Smooth muscle cell (in vitro differentiated cells): Measurements from ENCODE around the gene POU4F1. TPM values are rescaled to one million over a fixed set of nuclear protein-coding genes. Genes with fewer than 3 reads are reported as not detected.

ENCODE experiments used
- DNase-seq: peaks from one replicate; lab custom pipeline; 2025; ENCODE audit not compliant: unreplicated experiment; lab: John Stamatoyannopoulos, UW
- H2AFZ ChIP-seq: fragments of 200-600 bp; sonication (generic); 2 replicates; pipeline ENCODE4 v1.6.0; 2016; ENCODE audit warnings: antibody characterized with exemption, low read depth, mild to moderate bottlenecking
- H3F3A ChIP-seq: fragments of 200-600 bp; sonication (generic); 2 replicates; pipeline ENCODE4 v1.6.0; 2017; ENCODE audit warnings: antibody characterized with exemption, low read depth
- H3K27ac ChIP-seq: fragments of 200-600 bp; sonication (generic); 2 replicates; pipeline ENCODE4 v1.5.1; 2016; ENCODE audit warnings: low read depth, mild to moderate bottlenecking
- H3K27me3 ChIP-seq: fragments of 200-600 bp; sonication (generic); 2 replicates; pipeline ENCODE4 v1.6.1; 2016; ENCODE audit warnings: low read depth, mild to moderate bottlenecking
- H3K36me3 ChIP-seq: fragments of 200-600 bp; sonication (generic); 2 replicates; pipeline ENCODE4 v1.5.1; 2016; ENCODE audit warnings: low read depth
- H3K4me1 ChIP-seq: fragments of 200-600 bp; sonication (generic); 2 replicates; pipeline ENCODE4 v1.5.1; 2016; ENCODE audit warnings: low read depth
- H3K4me2 ChIP-seq: fragments of 200-600 bp; sonication (generic); 2 replicates; pipeline ENCODE4 v1.6.0; 2016; ENCODE audit warnings: mild to moderate bottlenecking
- H3K4me3 ChIP-seq: fragments of 200-600 bp; sonication (generic); 2 replicates; pipeline ENCODE4 v1.5.1; 2016; ENCODE audit warnings: mild to moderate bottlenecking
- H3K79me2 ChIP-seq: fragments of 200-600 bp; sonication (generic); 2 replicates; pipeline ENCODE4 v1.6.0; 2016; ENCODE audit warnings: low read depth, mild to moderate bottlenecking
- H3K9ac ChIP-seq: fragments of 200-600 bp; sonication (generic); 2 replicates; pipeline ENCODE4 v1.6.0; 2016; ENCODE audit warnings: low read depth
- H3K9me3 ChIP-seq: fragments of 200-600 bp; sonication (generic); replicated peaks from 2 replicates; pipeline ENCODE4 v1.5.1; 2016; ENCODE audit warnings: low read depth
- H4K20me1 ChIP-seq: fragments of 200-600 bp; sonication (generic); 2 replicates; pipeline ENCODE4 v1.6.0; 2016; ENCODE audit warnings: low read depth
- WGBS: methylation state at CpG from one replicate; pipeline ENCODE4 v1.1.7; 2016; ENCODE audit warnings: low lambda C conversion rate; 5-methylcytosine and 5-hydroxymethylcytosine counted together
- polyA plus RNA-seq: library from polyadenylated mRNA; unstranded; fragments of >200 nt; fragmentation: Nextera tagmentation; extraction: Ambion mirVana; gene quantifications from 2 replicates; pipeline ENCODE4 v1.2.1, GENCODE V29; 2016
- total RNA-seq: library from RNA; depleted of rRNA; stranded (reverse); fragments of >200 nt; gene quantifications from 2 replicates; pipeline ENCODE4 v1.2.3, GENCODE V29; 2014
- TF ChIP-seq, protein P1 (sequence below): fragments of 200-600 bp; sonication (generic); IDR thresholded peaks from 2 replicates; pipeline ENCODE4 v1.5.1; 2017; ENCODE audit warnings: borderline replicate concordance, mild to moderate bottlenecking, antibody characterized with exemption; ENCODE audit not compliant: insufficient read depth, poor library complexity, severe bottlenecking

The POU4F1 gene
- total and polyA plus RNA-seq, 2 experiments from 2014 or later: not detected

GRCh38 chr13:78632996-78633395, 29.6 kb upstream of the POU4F1 start:
- Histone ChIP-seq H3K9ac (no peak overlapping the region), H3K36me3 (peaks cover 14% of the 10 kb centered on the region), H4K20me1 (peaks cover 7% of the 10 kb centered on the region), H3K27ac (no peak overlapping the region), H3K4me2 (no peak overlapping the region), H3F3A (no peaks in the 10 kb centered on the region), H3K4me3 (no peak overlapping the region), H2AFZ (no peak overlapping the region), H3K27me3 (no peaks in the 10 kb centered on the region), H3K4me1 (no peaks in the 10 kb centered on the region), H3K9me3 (no peaks in the 10 kb centered on the region), H3K79me2 (no peaks in the 10 kb centered on the region)
- 95% methylated on average over 4 of the region's 4 CpGs for WGBS
- DNase-seq: no peak
- TF ChIP-seq, protein P1, sequence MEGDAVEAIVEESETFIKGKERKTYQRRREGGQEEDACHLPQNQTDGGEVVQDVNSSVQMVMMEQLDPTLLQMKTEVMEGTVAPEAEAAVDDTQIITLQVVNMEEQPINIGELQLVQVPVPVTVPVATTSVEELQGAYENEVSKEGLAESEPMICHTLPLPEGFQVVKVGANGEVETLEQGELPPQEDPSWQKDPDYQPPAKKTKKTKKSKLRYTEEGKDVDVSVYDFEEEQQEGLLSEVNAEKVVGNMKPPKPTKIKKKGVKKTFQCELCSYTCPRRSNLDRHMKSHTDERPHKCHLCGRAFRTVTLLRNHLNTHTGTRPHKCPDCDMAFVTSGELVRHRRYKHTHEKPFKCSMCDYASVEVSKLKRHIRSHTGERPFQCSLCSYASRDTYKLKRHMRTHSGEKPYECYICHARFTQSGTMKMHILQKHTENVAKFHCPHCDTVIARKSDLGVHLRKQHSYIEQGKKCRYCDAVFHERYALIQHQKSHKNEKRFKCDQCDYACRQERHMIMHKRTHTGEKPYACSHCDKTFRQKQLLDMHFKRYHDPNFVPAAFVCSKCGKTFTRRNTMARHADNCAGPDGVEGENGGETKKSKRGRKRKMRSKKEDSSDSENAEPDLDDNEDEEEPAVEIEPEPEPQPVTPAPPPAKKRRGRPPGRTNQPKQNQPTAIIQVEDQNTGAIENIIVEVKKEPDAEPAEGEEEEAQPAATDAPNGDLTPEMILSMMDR: no peak

- H3K27me3 ChIP-seq: no peaks in the 10 kb centered on the region
- H3K4me3 ChIP-seq: no peak overlapping the region
- TF ChIP-seq, protein P1: no peak
- no peaks in the 10 kb centered on the region for H3K4me1 ChIP-seq
- 95% methylated on average over 1 of the region's 1 CpG for WGBS
- no peak overlapping the region for H3K27ac ChIP-seq
- DNase-seq: no peak
- H2AFZ ChIP-seq: no peak overlapping the region
- H3K9ac ChIP-seq: no peak overlapping the region
- no peaks in the 10 kb centered on the region for H3F3A ChIP-seq
- no peaks in the 10 kb centered on the region for H3K9me3 ChIP-seq
- peaks cover 10% of the 10 kb centered on the region for H3K36me3 ChIP-seq
- H3K4me2 ChIP-seq: no peak overlapping the region
- no peaks in the 10 kb centered on the region for H3K79me2 ChIP-seq
- no peaks in the 10 kb centered on the region for H4K20me1 ChIP-seq
Observed at GRCh38 chr13:78631077-78631476, 27.7 kb upstream of the POU4F1 start.

DNA sequence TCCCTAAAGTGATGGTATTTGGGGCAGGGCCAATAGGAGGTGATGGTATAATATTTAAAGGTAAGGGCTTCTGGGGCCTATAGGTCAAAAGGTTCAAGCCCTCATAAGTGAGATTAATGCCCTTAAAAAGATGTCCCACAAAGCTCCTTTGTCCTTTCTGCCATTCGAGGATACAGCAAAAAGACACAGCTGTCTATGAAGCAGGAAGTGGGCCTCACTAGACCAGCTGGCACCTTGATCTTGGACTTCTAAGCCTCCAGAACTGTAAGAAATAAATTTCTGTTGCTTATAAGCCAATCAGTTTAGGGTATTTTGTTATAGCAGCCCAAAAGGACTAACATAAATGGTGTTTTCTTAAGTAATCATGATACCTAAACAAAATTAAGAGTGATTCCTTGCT, 27.2 kb upstream of the POU4F1 start:
- H3K36me3 ChIP-seq: peaks cover 10% of the 10 kb centered on the region
- H2AFZ ChIP-seq: no peak overlapping the region
- H3K9me3 ChIP-seq: no peaks in the 10 kb centered on the region
- H3K4me2 ChIP-seq: no peak overlapping the region
- no peak overlapping the region for H3K9ac ChIP-seq
- WGBS: 90% methylated on average over 1 of the region's 1 CpG
- DNase-seq: no peak
- no peaks in the 10 kb centered on the region for H3K79me2 ChIP-seq
- no peaks in the 10 kb centered on the region for H3F3A ChIP-seq
- no peak overlapping the region for H3K27ac ChIP-seq
- H3K27me3 ChIP-seq: no peaks in the 10 kb centered on the region
- no peak overlapping the region for H3K4me3 ChIP-seq
- H3K4me1 ChIP-seq: no peaks in the 10 kb centered on the region
- no peaks in the 10 kb centered on the region for H4K20me1 ChIP-seq
- TF ChIP-seq, protein P1: no peak

GRCh38 chr13:78625384-78625783, 22.0 kb upstream of the POU4F1 start:
- Histone ChIP-seq H3K9me3 (no peaks in the 10 kb centered on the region), H3K4me2 (no peak overlapping the region), H3K36me3 (no peaks in the 10 kb centered on the region), H4K20me1 (no peaks in the 10 kb centered on the region), H3K4me3 (no peak overlapping the region), H3K27me3 (no peaks in the 10 kb centered on the region), H3F3A (no peaks in the 10 kb centered on the region), H3K9ac (no peak overlapping the region), H2AFZ (no peak overlapping the region), H3K27ac (no peak overlapping the region), H3K79me2 (no peaks in the 10 kb centered on the region), H3K4me1 (no peaks in the 10 kb centered on the region)
- WGBS: 90% methylated on average over 2 of the region's 2 CpGs
- no peak for DNase-seq
- TF ChIP-seq, protein P1: no peak
